A673 (cell line): ENCODE results near the gene ST7L.
"Not testable (repeated sequence)": the region's sequence is repeated elsewhere in the genome, so short reads cannot be mapped to it uniquely, and the experiment has no call there.

Experiments
- CTCF ChIP-seq: fragments of 300-800, 200-600 bp; sonication (generic); conservative IDR thresholded peaks from 2 replicates; pipeline ENCODE4 v1.5.1; 2017; ENCODE audit warnings: low read depth, mild to moderate bottlenecking, antibody characterized with exemption, low read length, moderate library complexity, mixed read lengths
- EZH2 ChIP-seq: fragments of 200-600 bp; sonication (generic); IDR thresholded peaks from 2 replicates; pipeline ENCODE4 v1.6.1; 2017; ENCODE audit warnings: borderline replicate concordance, low read depth, mild to moderate bottlenecking, mixed read lengths, antibody characterized with exemption, low read length; ENCODE audit not compliant: poor library complexity, severe bottlenecking

DNA sequence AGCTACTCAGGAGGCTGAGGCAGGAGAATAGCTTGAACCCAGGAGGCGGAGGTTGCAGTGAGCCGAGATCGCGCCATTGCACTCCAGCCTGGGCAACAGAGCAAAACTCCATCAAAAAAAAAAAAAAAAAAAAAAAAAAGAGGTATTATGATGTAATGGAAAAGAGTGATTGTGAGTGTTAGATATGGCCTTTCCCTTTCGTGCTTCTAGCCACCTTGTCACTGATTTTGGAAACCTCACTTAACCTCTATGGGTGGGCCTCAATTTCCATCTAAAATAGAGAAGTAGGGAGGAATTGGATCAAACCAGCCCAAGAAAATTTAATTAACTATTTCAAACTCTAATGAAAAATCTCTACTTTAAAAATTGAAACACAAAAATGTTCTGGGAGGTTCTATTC is 5.6 kb upstream of the ST7L start:
- TF ChIP-seq EZH2, CTCF: not testable (repeated sequence)
